CD14-positive monocyte (primary cell): ENCODE data around the gene SLC1A3. TPM values are rescaled to one million over a fixed set of nuclear protein-coding genes. Genes with fewer than 3 reads are reported as not detected.
A peak's percentile ranks its signal among the peaks of the same experiment; 100 is the strongest.

Experiments
- DNase-seq, 3 donors: peaks; one replicate each; pipeline ENCODE4 v3.0.0-alpha.2; 2011 to 2022
- H2AFZ ChIP-seq: 2 replicates; pipeline ENCODE4 v1.6.0; 2012; ENCODE audit warnings: mild to moderate bottlenecking, low read depth, low read length, inconsistent platforms; ENCODE audit not compliant: insufficient read depth, poor library complexity, severe bottlenecking
- H3K27ac ChIP-seq, 2 donors: 1 replicate in 1 of 2; 2 replicates in 1 of 2; pipeline ENCODE4 v1.5.1; 2012 to 2013; ENCODE audit warnings: low read length in 2 of 2, control low read depth in 1 of 2, inconsistent platforms in 1 of 2, low read depth in 1 of 2, mild to moderate bottlenecking in 1 of 2
- H3K27me3 ChIP-seq, 2 donors: one replicate each; pipeline versions ENCODE4 v1.6.0 to v1.6.1; 2011 to 2013; ENCODE audit warnings: low read length in 2 of 2; ENCODE audit not compliant: control insufficient read depth in 2 of 2, insufficient read depth in 2 of 2
- H3K36me3 ChIP-seq, 2 donors: replicated peaks in 1 of 2; 1 replicate in 1 of 2; 2 replicates in 1 of 2; pipeline versions ENCODE4 v1.5.1 to v1.6.1; 2012 to 2013; ENCODE audit warnings: low read length in 2 of 2, control low read depth in 1 of 2, inconsistent platforms in 1 of 2, mild to moderate bottlenecking in 1 of 2; ENCODE audit not compliant: insufficient read depth in 2 of 2, control insufficient read depth in 1 of 2
- H3K4me1 ChIP-seq, 2 donors: 1 replicate in 1 of 2; 2 replicates in 1 of 2; pipeline versions ENCODE4 v1.5.1 to v1.6.1; 2012 to 2013; ENCODE audit warnings: low read length in 2 of 2, control low read depth in 1 of 2, inconsistent platforms in 1 of 2, mild to moderate bottlenecking in 1 of 2, moderate library complexity in 1 of 2; ENCODE audit not compliant: insufficient read depth in 2 of 2, control insufficient read depth in 1 of 2
- H3K4me2 ChIP-seq: replicated peaks from 2 replicates; pipeline ENCODE3; 2012; ENCODE audit warnings: low read length, moderate library complexity, mild to moderate bottlenecking; ENCODE audit not compliant: poor library complexity, severe bottlenecking; ENCODE audit errors: extremely low read depth
- H3K4me3 ChIP-seq, 3 experiments: fragments of 200-600 bp in 1 of 3; sonication (generic) in 1 of 3; replicated peaks in 1 of 3; 1 replicate in 2 of 3; 2 replicates in 1 of 3; pipeline ENCODE4 v1.5.1; 2011 to 2013; ENCODE audit warnings: low read length in 3 of 3, mild to moderate bottlenecking in 3 of 3, control low read depth in 2 of 3, low read depth in 2 of 3, inconsistent platforms in 1 of 3, moderate library complexity in 1 of 3
- H3K79me2 ChIP-seq: 2 replicates; pipeline ENCODE4 v1.6.0; 2012; ENCODE audit warnings: mild to moderate bottlenecking, control low read depth, inconsistent platforms, low read length, moderate library complexity; ENCODE audit not compliant: insufficient read depth
- H3K9ac ChIP-seq: 2 replicates; pipeline ENCODE4 v1.6.0; 2017; ENCODE audit warnings: low read length, mild to moderate bottlenecking; ENCODE audit not compliant: insufficient read depth, poor library complexity, severe bottlenecking
- H3K9me3 ChIP-seq, 2 donors: replicated peaks in 1 of 2; 1 replicate in 1 of 2; 2 replicates in 1 of 2; pipeline versions ENCODE4 v1.5.1 to v1.6.1; 2012 to 2013; ENCODE audit warnings: low read length in 2 of 2, control low read depth in 1 of 2; ENCODE audit not compliant: control insufficient read depth in 1 of 2, insufficient read depth in 1 of 2
- H4K20me1 ChIP-seq: 2 replicates; pipeline ENCODE4 v1.6.0; 2012; ENCODE audit warnings: mild to moderate bottlenecking, low read length, control low read depth, moderate library complexity; ENCODE audit not compliant: insufficient read depth
- H3K27ac Mint-ChIP-seq, 7 donors: one replicate each; pipeline ENCODE4 v1.8.0; 2020; ENCODE audit warnings: mild to moderate bottlenecking in 7 of 7, mixed read lengths in 7 of 7, moderate library complexity in 6 of 7, inconsistent platforms in 2 of 7
- H3K27me3 Mint-ChIP-seq, 3 donors: one replicate each; pipeline ENCODE4 v1.8.0; 2021 to 2022; ENCODE audit warnings: low read depth in 3 of 3, mild to moderate bottlenecking in 3 of 3, mixed read lengths in 3 of 3, moderate library complexity in 3 of 3, inconsistent platforms in 1 of 3
- H3K36me3 Mint-ChIP-seq, 2 donors: one replicate each; pipeline ENCODE4 v1.8.0; 2020; ENCODE audit warnings: mixed read lengths in 2 of 2, inconsistent platforms in 1 of 2, mild to moderate bottlenecking in 1 of 2
- H3K4me1 Mint-ChIP-seq: one replicate; pipeline ENCODE4 v1.8.0; 2020; ENCODE audit warnings: mild to moderate bottlenecking, mixed read lengths
- H3K4me3 Mint-ChIP-seq, 2 donors: one replicate each; pipeline ENCODE4 v1.8.0; 2020; ENCODE audit warnings: mild to moderate bottlenecking in 2 of 2, mixed read lengths in 2 of 2, moderate library complexity in 1 of 2
- H3K9me3 Mint-ChIP-seq, 7 donors: one replicate each; pipeline ENCODE4 v1.8.0; 2020 to 2022; ENCODE audit warnings: mixed read lengths in 7 of 7, mild to moderate bottlenecking in 6 of 7, moderate library complexity in 6 of 7, inconsistent platforms in 2 of 7
- WGBS: methylation state at CpG from one replicate; pipeline ENCODE4 v1.1.5; 2013; ENCODE audit warnings: missing lambda C conversion rate; ENCODE audit not compliant: insufficient coverage; 5-methylcytosine and 5-hydroxymethylcytosine counted together
- intact Hi-C, 2 donors: fragments of 100-400 bp; cut with micrococcal nuclease; formaldehyde crosslinking; loops; one replicate each; pipeline versions ENCODE4 v1.15.0 to v1.15.1; 2023
- polyA plus RNA-seq, 3 donors: library from polyadenylated mRNA; depleted of rRNA in 1 of 3; unstranded in 2 of 3; stranded (reverse) in 1 of 3; fragments of 300-500 nt in 2 of 3; fragments of >200 nt in 1 of 3; fragmentation: Illumina TruSeq in 2 of 3; gene quantifications; 1 replicate in 2 of 3; 2 replicates in 1 of 3; pipeline ENCODE4 v1.2.3, GENCODE V29; 2012 to 2021
- TF ChIP-seq, protein P1 (sequence below): fragments of 200-600 bp; IDR thresholded peaks from one replicate; pipeline ENCODE4 v1.8.0; 2022; ENCODE audit warnings: antibody characterized with exemption, mild to moderate bottlenecking

SLC1A3 gene
- polyA plus RNA-seq, 3 donors, result 1.2 to 3.3 (median 1.3) TPM

DNA sequence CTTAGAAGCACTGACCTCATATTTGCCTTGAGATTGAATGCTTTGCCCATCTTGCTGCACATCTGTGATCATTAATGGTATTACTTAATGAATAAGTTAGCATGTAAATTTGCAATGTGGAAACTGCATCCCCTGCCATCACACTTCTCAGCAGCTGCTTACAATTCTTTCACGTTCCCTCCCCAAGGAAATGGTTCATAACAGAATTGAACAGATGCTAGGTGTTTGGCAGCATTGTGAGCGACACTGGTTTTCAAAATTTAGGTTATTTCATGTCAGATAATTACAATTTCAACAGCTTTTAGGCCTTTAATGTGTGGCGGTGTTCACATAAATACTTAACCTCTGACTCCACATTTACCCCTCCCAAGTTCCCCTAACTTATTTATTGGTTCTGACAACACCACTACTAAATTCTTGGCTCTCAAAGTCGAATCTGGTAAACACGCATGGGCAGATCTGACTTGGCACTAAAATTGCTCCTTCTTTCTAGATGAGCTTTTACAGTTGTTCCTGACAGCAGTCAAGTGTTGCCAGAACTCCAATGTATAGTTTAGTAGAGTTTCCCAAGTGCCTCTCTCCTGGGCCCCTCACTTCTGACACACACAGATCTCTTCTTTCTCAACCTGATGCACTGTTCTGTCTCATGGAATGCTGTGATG is 46.8 kb downstream of the SLC1A3 start:
- Mint-ChIP-seq H3K9me3 (no peaks in the 10 kb centered on the region), H3K4me1 (peaks cover 32% of the 10 kb centered on the region), H3K27ac (no peak overlapping the region), H3K27me3 (peaks cover 0 to 1% (median 0%) of the 10 kb centered on the region in 3 donors), H3K36me3 (peaks cover 10 to 27% of the 10 kb centered on the region in 2 donors), H3K4me3 (no peak overlapping the region)
- no peak overlapping the region for H3K4me2 ChIP-seq
- H3K36me3 ChIP-seq, result peaks cover 0 to 11% of the 10 kb centered on the region in 2 donors
- H3K9me3 ChIP-seq, result no peaks in the 10 kb centered on the region
- no peak overlapping the region for H2AFZ ChIP-seq
- WGBS, result 100% methylated on average over 1 of the region's 5 CpGs
- TF ChIP-seq, protein P1, sequence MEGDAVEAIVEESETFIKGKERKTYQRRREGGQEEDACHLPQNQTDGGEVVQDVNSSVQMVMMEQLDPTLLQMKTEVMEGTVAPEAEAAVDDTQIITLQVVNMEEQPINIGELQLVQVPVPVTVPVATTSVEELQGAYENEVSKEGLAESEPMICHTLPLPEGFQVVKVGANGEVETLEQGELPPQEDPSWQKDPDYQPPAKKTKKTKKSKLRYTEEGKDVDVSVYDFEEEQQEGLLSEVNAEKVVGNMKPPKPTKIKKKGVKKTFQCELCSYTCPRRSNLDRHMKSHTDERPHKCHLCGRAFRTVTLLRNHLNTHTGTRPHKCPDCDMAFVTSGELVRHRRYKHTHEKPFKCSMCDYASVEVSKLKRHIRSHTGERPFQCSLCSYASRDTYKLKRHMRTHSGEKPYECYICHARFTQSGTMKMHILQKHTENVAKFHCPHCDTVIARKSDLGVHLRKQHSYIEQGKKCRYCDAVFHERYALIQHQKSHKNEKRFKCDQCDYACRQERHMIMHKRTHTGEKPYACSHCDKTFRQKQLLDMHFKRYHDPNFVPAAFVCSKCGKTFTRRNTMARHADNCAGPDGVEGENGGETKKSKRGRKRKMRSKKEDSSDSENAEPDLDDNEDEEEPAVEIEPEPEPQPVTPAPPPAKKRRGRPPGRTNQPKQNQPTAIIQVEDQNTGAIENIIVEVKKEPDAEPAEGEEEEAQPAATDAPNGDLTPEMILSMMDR, result no peak
- peaks cover 31 to 37% of the 10 kb centered on the region in 2 donors for H3K4me1 ChIP-seq
- no peak for DNase-seq
- no peak overlapping the region for H3K27ac ChIP-seq
- H3K79me2 ChIP-seq, result peaks cover 11% of the 10 kb centered on the region
- intact Hi-C loops, result loop anchor here in 1 of 2 donors (10.0 kb wide), 1 partner anchor 48 kb away; the partner anchor contains the start of gene SLC1A3
- no peaks in the 10 kb centered on the region for H3K27me3 ChIP-seq
- no peak overlapping the region for H3K4me3 ChIP-seq
- H4K20me1 ChIP-seq, result no peaks in the 10 kb centered on the region
- no peak overlapping the region for H3K9ac ChIP-seq

- TF ChIP-seq, protein P1, result no peak
- no peak for DNase-seq
- Histone ChIP-seq H3K27ac (peak overlapping the region; percentile 11 to 34), H3K4me2 (no peak overlapping the region), H4K20me1 (no peaks in the 10 kb centered on the region), H3K79me2 (peaks cover 24% of the 10 kb centered on the region), H2AFZ (peak overlapping the region; percentile 52), H3K4me1 (peaks cover 41 to 48% of the 10 kb centered on the region in 2 donors), H3K27me3 (no peaks in the 10 kb centered on the region), H3K4me3 (no peak overlapping the region), H3K36me3 (peaks cover 0 to 8% of the 10 kb centered on the region in 2 donors), H3K9ac (no peak overlapping the region), H3K9me3 (no peaks in the 10 kb centered on the region)
- intact Hi-C loops, result loop anchor here in 1 of 2 donors (10.0 kb wide), 1 partner anchor 50 kb away; the partner anchor contains the start of gene SLC1A3
- peaks cover 6 to 21% of the 10 kb centered on the region in 2 donors for H3K36me3 Mint-ChIP-seq
- H3K9me3 Mint-ChIP-seq, result no peaks in the 10 kb centered on the region
- peak overlapping the region in 6 of 7 donors; percentile 66 to 91 (median 80) for H3K27ac Mint-ChIP-seq
- peaks cover 45% of the 10 kb centered on the region for H3K4me1 Mint-ChIP-seq
- H3K27me3 Mint-ChIP-seq, result peaks cover 0 to 1% (median 0%) of the 10 kb centered on the region in 3 donors
- no peak overlapping the region for H3K4me3 Mint-ChIP-seq
- WGBS, result 75% methylated on average over 1 of the region's 3 CpGs
These were observed 48.2 kb downstream of the SLC1A3 start for GRCh38 chr5:36654564-36654963.
